ENCODE data around the gene CTDSPL2.
"Not testable (repeated sequence)": the region's sequence is repeated elsewhere in the genome, so short reads cannot be mapped to it uniquely, and the experiment has no call there.

Gene CTDSPL2

GRCh38 chr15:44541282-44541958 is 114.0 kb downstream of the CTDSPL2 start:
- no peak for DNase-seq

GRCh38 chr15:44542596-44542995 is 115.2 kb downstream of the CTDSPL2 start:
- no peak for DNase-seq

- not testable (repeated sequence) for DNase-seq
Observed at GRCh38 chr15:44544745-44545144, 117.3 kb downstream of the CTDSPL2 start.

- no peak for DNase-seq
Observed at GRCh38 chr15:44545913-44546802, 118.7 kb downstream of the CTDSPL2 start.

GRCh38 chr15:44549152-44549551 is 121.7 kb downstream of the CTDSPL2 start:
- DNase-seq: not testable (repeated sequence)

GRCh38 chr15:44550256-44550655 is 122.8 kb downstream of the CTDSPL2 start:
- DNase-seq: peak; percentile 10

- DNase-seq: no peak
Observed at GRCh38 chr15:44550734-44551133, 123.3 kb downstream of the CTDSPL2 start.

GRCh38 chr15:44554934-44555723 is 127.7 kb downstream of the CTDSPL2 start:
- no peak for DNase-seq

GRCh38 chr15:44560926-44561325 is 133.5 kb downstream of the CTDSPL2 start:
- not testable (repeated sequence) for DNase-seq

- no peak for DNase-seq
Observed at GRCh38 chr15:44565387-44566154, 138.1 kb downstream of the CTDSPL2 start.

- DNase-seq: no peak
Observed at GRCh38 chr15:44566155-44566540, 138.7 kb downstream of the CTDSPL2 start.

- no peak for DNase-seq
Observed at GRCh38 chr15:44568338-44568737, 140.9 kb downstream of the CTDSPL2 start.

GRCh38 chr15:44569316-44569715 is 141.9 kb downstream of the CTDSPL2 start:
- no peak for DNase-seq

- DNase-seq: no peak
Observed at GRCh38 chr15:44570361-44570760, 142.9 kb downstream of the CTDSPL2 start.

- no peak for DNase-seq
Observed at GRCh38 chr15:44573386-44573785, 146.0 kb downstream of the CTDSPL2 start.

- DNase-seq: no peak
Observed at GRCh38 chr15:44574734-44575133, 147.3 kb downstream of the CTDSPL2 start.

Data from NCI-H510A treated with DMSO at 0.1 percent for 48 hours (cell line).